H1 (cell line): ENCODE results near the gene DAAM1. TPM values are rescaled to one million over a fixed set of nuclear protein-coding genes. Genes with fewer than 3 reads are reported as not detected.

Experiments
- CTCF ChIA-PET: fragments of 300-600 bp; sonication (Branson Sonifier 250); formaldehyde crosslinking; loops from one replicate; lab custom pipeline; 2021; ENCODE audit not compliant: partially characterized antibody; lab: Charles Lee
- POLR2A ChIA-PET: fragments of 300-600 bp; sonication (Branson Sonifier 250); formaldehyde crosslinking; loops from one replicate; lab custom pipeline; 2021; ENCODE audit warnings: inconsistent platforms; ENCODE audit not compliant: partially characterized antibody; lab: Charles Lee
- DNase-seq, 2 experiments: peaks; one replicate each; pipeline versions ENCODE4 v3.0.0 to v3.0.0-alpha.2; 2010 to 2022; ENCODE audit warnings: low spot score in 2 of 2, low read depth in 1 of 2, mixed read lengths in 1 of 2
- FAIRE-seq: peaks from 2 replicates; lab custom pipeline; 2011; peaks lifted over from hg19 to GRCh38; lab: Jason Lieb, UNC
- H2AFZ ChIP-seq: 2 replicates; pipeline ENCODE4 v1.8.1; 2012; ENCODE audit warnings: low read length, inconsistent platforms
- H2AK5ac ChIP-seq: 2 replicates; pipeline ENCODE4 v1.6.1; 2013; ENCODE audit warnings: low read depth, low read length
- H2BK120ac ChIP-seq: replicated peaks from 2 replicates; pipeline ENCODE3; 2013; ENCODE audit warnings: low read depth, low read length, inconsistent platforms
- H2BK12ac ChIP-seq: 2 replicates; pipeline ENCODE4 v1.6.1; 2013; ENCODE audit warnings: low read depth, low read length
- H2BK15ac ChIP-seq: 2 replicates; pipeline ENCODE4 v1.6.1; 2013; ENCODE audit warnings: low read length
- H2BK20ac ChIP-seq: 2 replicates; pipeline ENCODE4 v1.6.1; 2013; ENCODE audit warnings: low read length
- H2BK5ac ChIP-seq: 2 replicates; pipeline ENCODE4 v1.6.1; 2013; ENCODE audit warnings: low read depth, low read length
- H3K14ac ChIP-seq: 2 replicates; pipeline ENCODE4 v1.6.1; 2013; ENCODE audit warnings: inconsistent platforms; ENCODE audit not compliant: insufficient read length
- H3K18ac ChIP-seq: 2 replicates; pipeline ENCODE4 v1.6.1; 2013; ENCODE audit warnings: low read length; ENCODE audit errors: extremely low read depth
- H3K23ac ChIP-seq: 2 replicates; pipeline ENCODE4 v1.6.1; 2013; ENCODE audit warnings: inconsistent platforms; ENCODE audit not compliant: insufficient read length
- H3K23me2 ChIP-seq: 2 replicates; pipeline ENCODE4 v1.6.1; 2013; ENCODE audit warnings: low read depth, low read length
- H3K27ac ChIP-seq: 2 replicates; pipeline ENCODE4 v1.6.1; 2011; ENCODE audit warnings: low read depth, low read length, inconsistent platforms
- H3K27me3 ChIP-seq, 4 experiments: replicated peaks in 1 of 4; 1 replicate in 1 of 4; 2 replicates in 3 of 4; pipeline versions ENCODE4 v1.6.1 to v1.8.1; 2011 to 2013; ENCODE audit warnings: low read length in 3 of 4, mild to moderate bottlenecking in 3 of 4, inconsistent platforms in 2 of 4, mixed read lengths in 2 of 4, moderate library complexity in 1 of 4; ENCODE audit not compliant: control insufficient read depth in 3 of 4, insufficient read depth in 3 of 4; ENCODE audit errors: extremely low read depth in 1 of 4
- H3K36me3 ChIP-seq, 4 experiments: 2 replicates each; pipeline versions ENCODE4 v1.6.1 to v1.8.1; 2011 to 2013; ENCODE audit warnings: mild to moderate bottlenecking in 4 of 4, low read length in 3 of 4, moderate library complexity in 2 of 4, control low read depth in 1 of 4, inconsistent platforms in 1 of 4; ENCODE audit not compliant: insufficient read depth in 4 of 4, control insufficient read depth in 2 of 4
- H3K4ac ChIP-seq: replicated peaks from 2 replicates; pipeline ENCODE3; 2013; ENCODE audit warnings: low read length, low read depth, mixed read lengths, inconsistent platforms; ENCODE audit not compliant: insufficient read length
- H3K4me1 ChIP-seq, 4 experiments: replicated peaks in 1 of 4; 1 replicate in 1 of 4; 2 replicates in 3 of 4; pipeline versions ENCODE4 v1.6.1 to v1.8.1; 2011 to 2013; ENCODE audit warnings: low read length in 3 of 4, inconsistent platforms in 2 of 4, mixed read lengths in 1 of 4; ENCODE audit not compliant: insufficient read depth in 4 of 4, control insufficient read depth in 3 of 4
- H3K4me2 ChIP-seq, 2 experiments: 2 replicates each; pipeline versions ENCODE4 v1.6.1 to v1.8.1; 2011 to 2013; ENCODE audit warnings: low read depth in 2 of 2, low read length in 2 of 2, control low read depth in 1 of 2, inconsistent platforms in 1 of 2, mild to moderate bottlenecking in 1 of 2; ENCODE audit not compliant: insufficient read depth in 1 of 2
- H3K4me3 ChIP-seq, 4 experiments: fragments of 200-600, 300-600 bp in 1 of 4; sonication (generic), shearing (Covaris generic), sonication (Bioruptor Twin) in 1 of 4; 2 replicates each; pipeline versions ENCODE4 v1.5.1 to v1.8.1; 2011 to 2016; ENCODE audit warnings: low read length in 4 of 4, low read depth in 3 of 4, control low read depth in 2 of 4, inconsistent platforms in 2 of 4, mild to moderate bottlenecking in 2 of 4, mixed read lengths in 1 of 4, moderate library complexity in 1 of 4; ENCODE audit not compliant: insufficient read depth in 2 of 4; ENCODE audit errors: extremely low read depth in 1 of 4
- H3K56ac ChIP-seq: replicated peaks from 2 replicates; pipeline ENCODE3; 2013; ENCODE audit warnings: low read depth, mild to moderate bottlenecking, mixed read lengths, low read length, inconsistent platforms; ENCODE audit not compliant: insufficient read length
- H3K79me1 ChIP-seq: 2 replicates; pipeline ENCODE4 v1.6.1; 2013; ENCODE audit warnings: low read depth, low read length, control low read depth
- H3K79me2 ChIP-seq, 2 experiments: 2 replicates each; pipeline versions ENCODE4 v1.6.1 to v1.8.1; 2012 to 2013; ENCODE audit warnings: low read length in 2 of 2, mild to moderate bottlenecking in 2 of 2, inconsistent platforms in 1 of 2; ENCODE audit not compliant: insufficient read depth in 2 of 2, control insufficient read depth in 1 of 2
- H3K9ac ChIP-seq, 4 experiments: replicated peaks in 1 of 4; 1 replicate in 1 of 4; 2 replicates in 3 of 4; pipeline versions ENCODE4 v1.6.1 to v1.8.1; 2011 to 2013; ENCODE audit warnings: low read depth in 3 of 4, low read length in 3 of 4, control low read depth in 2 of 4, mild to moderate bottlenecking in 2 of 4, moderate library complexity in 2 of 4, inconsistent platforms in 1 of 4; ENCODE audit errors: extremely low read depth in 1 of 4
- H3K9me3 ChIP-seq, 2 experiments: 2 replicates each; pipeline versions ENCODE4 v1.6.1 to v1.8.1; 2012 to 2013; ENCODE audit warnings: mild to moderate bottlenecking in 2 of 2, moderate library complexity in 2 of 2, control low read depth in 1 of 2, inconsistent platforms in 1 of 2, low read depth in 1 of 2, low read length in 1 of 2, mixed read lengths in 1 of 2; ENCODE audit not compliant: insufficient read depth in 2 of 2
- H4K20me1 ChIP-seq, 2 experiments: replicated peaks in 1 of 2; 2 replicates each; pipeline versions ENCODE3 to v1.8.1; 2011 to 2013; ENCODE audit warnings: inconsistent platforms in 2 of 2, low read length in 2 of 2, mild to moderate bottlenecking in 1 of 2; ENCODE audit not compliant: insufficient read depth in 2 of 2, control insufficient read depth in 1 of 2
- H4K5ac ChIP-seq: 2 replicates; pipeline ENCODE4 v1.6.1; 2013; ENCODE audit warnings: low read length, low read depth, mixed read lengths, inconsistent platforms; ENCODE audit not compliant: insufficient read length
- H4K8ac ChIP-seq: 2 replicates; pipeline ENCODE4 v1.8.0; 2013; ENCODE audit warnings: mild to moderate bottlenecking, moderate library complexity, low read length, inconsistent platforms; ENCODE audit not compliant: insufficient read depth; ENCODE audit errors: extremely low read depth
- H4K91ac ChIP-seq: replicated peaks from 2 replicates; pipeline ENCODE3; 2013; ENCODE audit warnings: low read length, mixed read lengths, inconsistent platforms; ENCODE audit not compliant: insufficient read length
- ATF2 ChIP-seq: IDR thresholded peaks from 2 replicates; pipeline ENCODE4 v1.6.1; 2012; ENCODE audit warnings: low read length, inconsistent platforms
- BRCA1 ChIP-seq: IDR thresholded peaks from 2 replicates; pipeline ENCODE4 v1.6.1; 2012; ENCODE audit warnings: low read depth, low read length, improper control_type of control experiment
- CREB1 ChIP-seq: IDR thresholded peaks from 2 replicates; pipeline ENCODE4 v1.6.1; 2012; ENCODE audit warnings: inconsistent platforms
- CTBP2 ChIP-seq: IDR thresholded peaks from 2 replicates; pipeline ENCODE4 v1.7.0; 2011; ENCODE audit warnings: borderline replicate concordance, mild to moderate bottlenecking, moderate library complexity, mixed read lengths, low read length; ENCODE audit not compliant: insufficient read depth, insufficient read length
- HDAC6 ChIP-seq: IDR thresholded peaks from one replicate; pipeline ENCODE4 v1.7.1; 2012; ENCODE audit warnings: low read depth, mild to moderate bottlenecking, inconsistent platforms, low read length, moderate library complexity
- JUN ChIP-seq: IDR thresholded peaks from 2 replicates; pipeline ENCODE4 v1.6.1; 2011; ENCODE audit warnings: low read depth, mild to moderate bottlenecking, improper control_type of control experiment, low read length
- MAFK ChIP-seq: IDR thresholded peaks from 2 replicates; pipeline ENCODE4 v1.6.1; 2012; ENCODE audit warnings: low read depth, mild to moderate bottlenecking, improper control_type of control experiment, low read length
- NANOG ChIP-seq: IDR thresholded peaks from 2 replicates; pipeline ENCODE4 v1.6.1; 2011; ENCODE audit warnings: low read length, low read depth, mild to moderate bottlenecking, inconsistent platforms; ENCODE audit not compliant: insufficient read depth, poor library complexity, severe bottlenecking
- SIRT6 ChIP-seq: IDR thresholded peaks from one replicate; pipeline ENCODE4 v1.7.1; 2012; ENCODE audit warnings: low read length, inconsistent platforms
- SP1 ChIP-seq: IDR thresholded peaks from 2 replicates; pipeline ENCODE4 v1.6.1; 2011; ENCODE audit warnings: low read depth, low read length
- ZNF274 ChIP-seq: IDR thresholded peaks from 2 replicates; pipeline ENCODE4 v1.7.0; 2012; ENCODE audit warnings: low read length, borderline replicate concordance; ENCODE audit errors: extremely low read depth
- WGBS, 2 experiments: shearing (Covaris generic) in 1 of 2; methylation state at CpG; one replicate each; pipeline versions ENCODE4 v1.1.6 to v1.1.7; 2013 to 2015; ENCODE audit warnings: low lambda C conversion rate in 2 of 2, mixed read lengths in 2 of 2, inconsistent platforms in 1 of 2, low coverage in 1 of 2, missing lambda C conversion rate in 1 of 2; ENCODE audit not compliant: insufficient replicate concordance in 2 of 2, insufficient coverage in 1 of 2, insufficient read length in 1 of 2; ENCODE audit errors: extremely low coverage in 1 of 2, missing lambda C conversion rate in 1 of 2; 5-methylcytosine and 5-hydroxymethylcytosine counted together
- polyA plus RNA-seq, 7 experiments: library from polyadenylated mRNA; depleted of rRNA in 3 of 7; stranded (reverse) in 5 of 7; unstranded in 2 of 7; fragments of >200 nt in 5 of 7; fragments of 200-250 nt in 2 of 7; gene quantifications; 1 replicate in 5 of 7; 2 replicates in 1 of 7; 4 replicates in 1 of 7; pipeline versions ENCODE4 v1.2.1 to v1.2.3, GENCODE V29; 2011 to 2013; ENCODE audit warnings: missing spikeins in 2 of 7, mixed read lengths in 2 of 7
- total RNA-seq: library from RNA; stranded (reverse); fragmentation: NEBNext Ultra II Directional; extraction: Animal tissue kit (Norgen Biotek cat#: 25700); gene quantifications from 2 replicates; pipeline ENCODE4 v1.2.1, GENCODE V29; 2021

Gene DAAM1
- total and polyA plus RNA-seq, 2 of the 8 experiments (the other 6 are each of a cell fraction or from before 2014, with no cell fraction given), result 5.0 to 44.9 TPM

GRCh38 chr14:59358784-59359183, 170.3 kb downstream of the DAAM1 start:
- POLR2A ChIA-PET, result interaction anchor here (1.5 kb wide), 1 partner anchor 10 kb away, joined by 5 read pairs; no protein-coding TSS in a partner anchor
- Histone ChIP-seq H3K9me3 (no peaks in the 10 kb centered on the region), H3K27me3 (no peaks in the 10 kb centered on the region), H3K4ac (no peak overlapping the region), H3K14ac (no peak overlapping the region), H4K20me1 (no peaks in the 10 kb centered on the region), H2BK120ac (no peak overlapping the region), H2AK5ac (no peak overlapping the region), H3K79me1 (no peaks in the 10 kb centered on the region), H3K9ac (no peak overlapping the region), H4K91ac (no peak overlapping the region), H3K27ac (no peak overlapping the region), H3K4me1 (peaks cover 0 to 4% (median 2%) of the 10 kb centered on the region in 4 experiments; a peak in 3 of 7 replicates), H3K56ac (no peak overlapping the region), H2BK20ac (no peak overlapping the region), H3K23ac (no peak overlapping the region), H3K36me3 (peaks cover 0 to 3% (median 0%) of the 10 kb centered on the region in 4 experiments; a peak in 2 of 8 replicates), H3K79me2 (no peaks in the 10 kb centered on the region), H2BK15ac (no peak overlapping the region), H2BK5ac (no peak overlapping the region), H3K18ac (no peak overlapping the region), H3K23me2 (no peaks in the 10 kb centered on the region), H3K4me3 (no peak overlapping the region), H4K5ac (no peak overlapping the region), H4K8ac (no peak overlapping the region), H3K4me2 (no peak overlapping the region), H2AFZ (no peak overlapping the region), H2BK12ac (no peak overlapping the region)
- FAIRE-seq (no peak), DNase-seq (no peak)
- WGBS, 2 experiments, result 87% methylated on average over 1 of the region's 1 CpG; no CpG with 5 or more reads in 1 of the 2 experiments
- TF ChIP-seq CREB1, result no peak
- no peak for TF ChIP-seq BRCA1
- no peak for TF ChIP-seq HDAC6
- TF ChIP-seq ZNF274, result no peak
- TF ChIP-seq ATF2, result no peak
- no peak for TF ChIP-seq CTBP2
- TF ChIP-seq MAFK, result no peak
- no peak for TF ChIP-seq SIRT6
- no peak for TF ChIP-seq JUN
- no peak for TF ChIP-seq NANOG
- no peak for TF ChIP-seq SP1
- CTCF ChIA-PET, result interaction anchor here (0.6 to 1.5 kb wide), 2 partner anchors 37 to 66 kb away, joined by 3 to 4 read pairs; no protein-coding TSS in a partner anchor
